Gastrocnemius medialis (tissue), 4 donors: Measurements from ENCODE around the gene METTL15. TPM values are rescaled to one million over a fixed set of nuclear protein-coding genes. Genes with fewer than 3 reads are reported as not detected.

ENCODE experiments used
- ATAC-seq, 2 donors: fragments of 150-250 bp; one replicate each; pipeline ENCODE4 v1.9.1; 2016
- DNase-seq, 2 donors: peaks; one replicate each; pipeline ENCODE4 v3.0.0-alpha.2; 2019
- H3K27ac ChIP-seq, 4 donors: fragments of 200-600 bp; sonication (generic); 1 replicate in 1 of 4; 2 replicates in 3 of 4; pipeline ENCODE4 v1.5.1; 2016 to 2018; ENCODE audit warnings: mild to moderate bottlenecking in 2 of 4, moderate library complexity in 1 of 4
- H3K27me3 ChIP-seq, 3 donors: fragments of 200-600 bp; sonication (generic) in 2 of 3; 1 replicate in 1 of 3; 2 replicates in 2 of 3; pipeline versions ENCODE4 v1.5.1 to v1.6.0; 2016 to 2019; ENCODE audit warnings: mild to moderate bottlenecking in 1 of 3, moderate library complexity in 1 of 3
- H3K36me3 ChIP-seq, 2 donors: fragments of 200-600 bp; sonication (generic) in 1 of 2; one replicate each; pipeline ENCODE4 v1.5.1; 2017 to 2018
- H3K4me1 ChIP-seq, 2 donors: fragments of 200-600 bp; sonication (generic) in 1 of 2; one replicate each; pipeline ENCODE4 v1.5.1; 2016 to 2017; ENCODE audit warnings: mild to moderate bottlenecking in 2 of 2
- H3K4me3 ChIP-seq, 4 donors: fragments of 200-600 bp; sonication (generic) in 3 of 4; 1 replicate in 1 of 4; 2 replicates in 3 of 4; pipeline ENCODE4 v1.5.1; 2016 to 2019; ENCODE audit warnings: mild to moderate bottlenecking in 2 of 4
- H3K9me3 ChIP-seq, 3 donors: fragments of 200-600 bp; sonication (generic) in 2 of 3; 1 replicate in 1 of 3; 2 replicates in 2 of 3; pipeline ENCODE4 v1.5.1; 2016 to 2019
- CTCF ChIP-seq, 5 experiments: fragments of 450-650 bp in 3 of 5; fragments of 200-600 bp in 2 of 5; sonication (generic) in 2 of 5; IDR thresholded peaks in 4 of 5; conservative IDR thresholded peaks in 1 of 5; 1 replicate in 4 of 5; 2 replicates in 1 of 5; pipeline ENCODE4 v1.5.1; 2016 to 2019; ENCODE audit warnings: antibody characterized with exemption in 5 of 5, mild to moderate bottlenecking in 3 of 5, moderate library complexity in 3 of 5
- POLR2A ChIP-seq, 2 donors: fragments of 450-650 bp; IDR thresholded peaks; one replicate each; pipeline ENCODE4 v1.6.1; 2017; ENCODE audit warnings: antibody characterized with exemption in 2 of 2, mild to moderate bottlenecking in 2 of 2, moderate library complexity in 2 of 2
- in situ Hi-C, 4 donors: fragments of 200-750 bp; cut with MboI; loops; one replicate each; pipeline versions ENCODE4 v1.15.0 to v1.8.0; 2017; ENCODE audit warnings: low sequenced_read_pairs in 4 of 4
- intact Hi-C: fragments of 100-400 bp; cut with DNase I; formaldehyde crosslinking; loops from one replicate; pipeline ENCODE4 v1.15.1; 2023; ENCODE audit warnings: low total_unique reads
- total RNA-seq, 4 donors: library from RNA; depleted of rRNA; stranded (reverse); fragments of >200 nt; gene quantifications; one replicate each; pipeline versions ENCODE4 v1.1.0 to v1.2.3, GENCODE V29; 2016

Gene METTL15
- total RNA-seq, 4 donors from 2014 or later: 4.5 to 15.5 (median 6.7) TPM

- ATAC-seq: no peak
- TF ChIP-seq POLR2A (IDR thresholded peaks at IDR 0.05) (no peak), CTCF (IDR thresholded peaks at IDR 0.05 in 4 of 5, conservative IDR thresholded peaks at IDR 0.05 in 1 of 5) (no peak)
- Histone ChIP-seq H3K27ac (no peak overlapping the region), H3K27me3 (no peaks in the 10 kb centered on the region), H3K36me3 (no peaks in the 10 kb centered on the region), H3K9me3 (peaks cover 0 to 8% (median 0%) of the 10 kb centered on the region in 3 donors), H3K4me1 (no peaks in the 10 kb centered on the region), H3K4me3 (no peak overlapping the region)
- intact Hi-C loops: no loop called here
- in situ Hi-C loops: no loop called here
- no peak for DNase-seq
Measured at GRCh38 chr11:28343304-28344233, 235.4 kb downstream of the METTL15 start.

GRCh38 chr11:28346209-28346608 is 238.0 kb downstream of the METTL15 start:
- H3K4me1 ChIP-seq: no peaks in the 10 kb centered on the region
- H3K4me3 ChIP-seq: no peak overlapping the region
- no peaks in the 10 kb centered on the region for H3K36me3 ChIP-seq
- no peak overlapping the region for H3K27ac ChIP-seq
- no peaks in the 10 kb centered on the region for H3K9me3 ChIP-seq
- TF ChIP-seq CTCF (IDR thresholded peaks at IDR 0.05 in 4 of 5, conservative IDR thresholded peaks at IDR 0.05 in 1 of 5) (no peak), POLR2A (IDR thresholded peaks at IDR 0.05) (no peak)
- intact Hi-C loops: no loop called here
- H3K27me3 ChIP-seq: no peaks in the 10 kb centered on the region
- DNase-seq: no peak
- in situ Hi-C loops: no loop called here
- no peak for ATAC-seq

GRCh38 chr11:28346721-28347120 is 238.5 kb downstream of the METTL15 start:
- DNase-seq (no peak), ATAC-seq (no peak)
- H3K27ac ChIP-seq: no peak overlapping the region
- no peaks in the 10 kb centered on the region for H3K36me3 ChIP-seq
- intact Hi-C loops: no loop called here
- no peaks in the 10 kb centered on the region for H3K4me1 ChIP-seq
- no peak for TF ChIP-seq CTCF (IDR thresholded peaks at IDR 0.05 in 4 of 5, conservative IDR thresholded peaks at IDR 0.05 in 1 of 5)
- TF ChIP-seq POLR2A (IDR thresholded peaks at IDR 0.05): no peak
- H3K4me3 ChIP-seq: no peak overlapping the region
- in situ Hi-C loops: no loop called here
- H3K27me3 ChIP-seq: no peaks in the 10 kb centered on the region
- no peaks in the 10 kb centered on the region for H3K9me3 ChIP-seq

- TF ChIP-seq POLR2A (IDR thresholded peaks at IDR 0.05) (no peak), CTCF (IDR thresholded peaks at IDR 0.05 in 4 of 5, conservative IDR thresholded peaks at IDR 0.05 in 1 of 5) (no peak)
- ATAC-seq: no peak
- intact Hi-C loops: no loop called here
Measured at GRCh38 chr11:28347371-28347770, 239.2 kb downstream of the METTL15 start.

More at GRCh38 chr11:28347371-28347770, 239.2 kb downstream of the METTL15 start:
- Histone ChIP-seq H3K4me1 (no peaks in the 10 kb centered on the region), H3K9me3 (no peaks in the 10 kb centered on the region), H3K27me3 (no peaks in the 10 kb centered on the region), H3K27ac (no peak overlapping the region), H3K4me3 (no peak overlapping the region), H3K36me3 (no peaks in the 10 kb centered on the region)
- DNase-seq: no peak
- in situ Hi-C loops: no loop called here
